GM13976 (cell line): Measurements from ENCODE around the gene GLT6D1.
A peak's percentile ranks its signal among the peaks of the same experiment; 100 is the strongest.

Experiments used
- DNase-seq: peaks from one replicate; pipeline ENCODE4 v3.0.0; 2012; ENCODE audit warnings: low spot score
- in situ Hi-C: fragments of 300-500 bp; cut with MboI; formaldehyde crosslinking; loops from one replicate; pipeline ENCODE4 v1.12.0; 2022; ENCODE audit warnings: low sequenced_read_pairs, mixed read lengths, inconsistent platforms; ENCODE audit not compliant: unreplicated experiment
- TF ChIP-seq, protein P1 (sequence below): IDR thresholded peaks from 2 replicates; pipeline ENCODE4 v1.5.1; 2012; ENCODE audit warnings: borderline replicate concordance, mild to moderate bottlenecking; ENCODE audit not compliant: insufficient read depth; ENCODE audit errors: extremely low read depth, missing control alignments, control extremely low read depth

The GLT6D1 gene

DNA sequence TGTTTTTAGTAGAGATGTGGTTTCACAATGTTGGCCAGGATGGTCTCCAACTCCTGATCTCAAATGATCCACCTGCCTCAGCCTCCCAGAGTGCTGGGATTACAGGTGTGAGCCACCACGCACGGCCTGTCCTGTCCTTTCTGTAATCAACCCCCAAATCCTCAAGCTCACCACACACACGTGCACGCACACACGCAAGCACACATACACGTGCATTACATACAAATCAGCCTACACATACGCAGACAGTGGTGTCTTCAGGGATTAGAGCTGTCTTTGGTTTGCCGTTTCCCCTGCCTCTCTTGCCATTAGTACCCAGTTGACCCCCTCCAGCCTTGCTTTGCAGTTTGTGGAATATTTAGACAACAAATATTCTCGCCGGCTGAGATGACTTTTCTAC is 6.5 kb downstream of the GLT6D1 start:
- TF ChIP-seq, protein P1, sequence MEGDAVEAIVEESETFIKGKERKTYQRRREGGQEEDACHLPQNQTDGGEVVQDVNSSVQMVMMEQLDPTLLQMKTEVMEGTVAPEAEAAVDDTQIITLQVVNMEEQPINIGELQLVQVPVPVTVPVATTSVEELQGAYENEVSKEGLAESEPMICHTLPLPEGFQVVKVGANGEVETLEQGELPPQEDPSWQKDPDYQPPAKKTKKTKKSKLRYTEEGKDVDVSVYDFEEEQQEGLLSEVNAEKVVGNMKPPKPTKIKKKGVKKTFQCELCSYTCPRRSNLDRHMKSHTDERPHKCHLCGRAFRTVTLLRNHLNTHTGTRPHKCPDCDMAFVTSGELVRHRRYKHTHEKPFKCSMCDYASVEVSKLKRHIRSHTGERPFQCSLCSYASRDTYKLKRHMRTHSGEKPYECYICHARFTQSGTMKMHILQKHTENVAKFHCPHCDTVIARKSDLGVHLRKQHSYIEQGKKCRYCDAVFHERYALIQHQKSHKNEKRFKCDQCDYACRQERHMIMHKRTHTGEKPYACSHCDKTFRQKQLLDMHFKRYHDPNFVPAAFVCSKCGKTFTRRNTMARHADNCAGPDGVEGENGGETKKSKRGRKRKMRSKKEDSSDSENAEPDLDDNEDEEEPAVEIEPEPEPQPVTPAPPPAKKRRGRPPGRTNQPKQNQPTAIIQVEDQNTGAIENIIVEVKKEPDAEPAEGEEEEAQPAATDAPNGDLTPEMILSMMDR = no peak
- no peak for DNase-seq
- in situ Hi-C loops = no loop called here

DNA sequence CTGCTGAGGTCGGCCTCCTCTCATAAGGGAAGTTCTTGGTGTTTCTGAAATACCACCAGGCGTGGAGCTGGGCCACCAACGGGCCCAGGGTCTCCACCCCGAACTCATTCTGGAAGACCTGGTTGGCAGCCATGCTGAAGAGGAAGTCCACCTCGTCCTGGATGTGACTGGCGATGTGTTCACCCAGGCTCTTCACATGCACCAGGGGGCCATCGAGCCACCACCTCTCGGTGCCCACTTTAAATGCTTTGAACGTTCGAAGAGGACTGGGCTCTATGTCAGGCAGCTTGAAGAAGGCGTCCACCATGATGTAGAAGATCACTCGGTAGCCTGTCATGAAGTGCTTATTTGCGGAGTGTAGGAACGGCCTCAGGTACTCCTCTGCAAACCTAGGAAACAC is 15.1 kb downstream of the GLT6D1 start:
- DNase-seq = no peak
- in situ Hi-C loops = no loop called here
- TF ChIP-seq, protein P1 = no peak

DNA sequence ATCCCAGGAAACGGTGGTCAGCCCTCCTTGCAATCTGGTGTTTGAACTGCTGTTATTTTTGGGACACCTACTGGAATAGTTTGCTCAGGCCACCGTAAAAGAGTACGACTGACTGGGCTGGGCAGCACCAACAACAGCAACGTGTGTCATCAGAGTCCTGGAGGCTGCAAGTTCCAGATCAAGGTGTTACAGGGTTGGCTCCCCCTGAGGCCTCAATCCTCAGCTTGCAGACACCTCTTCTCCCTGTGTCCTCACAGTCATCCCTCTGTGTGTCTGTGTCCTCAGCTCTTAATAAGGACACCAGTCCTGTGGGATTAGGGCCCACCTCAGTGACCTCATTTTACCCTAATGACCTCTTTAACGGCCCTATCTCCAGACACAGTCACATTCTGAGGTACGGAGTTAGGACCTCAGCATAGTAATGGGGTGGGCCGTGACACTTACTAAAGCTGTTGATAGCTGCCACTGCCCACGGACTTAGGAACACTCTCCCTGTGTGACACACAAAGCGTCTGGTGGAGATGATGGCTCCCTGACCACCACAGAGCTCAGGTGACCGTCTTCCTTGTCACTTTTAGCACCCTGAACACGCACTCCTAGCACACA is 16.8 kb downstream of the GLT6D1 start:
- in situ Hi-C loops = no loop called here
- DNase-seq = no peak
- TF ChIP-seq, protein P1 = no peak

DNA sequence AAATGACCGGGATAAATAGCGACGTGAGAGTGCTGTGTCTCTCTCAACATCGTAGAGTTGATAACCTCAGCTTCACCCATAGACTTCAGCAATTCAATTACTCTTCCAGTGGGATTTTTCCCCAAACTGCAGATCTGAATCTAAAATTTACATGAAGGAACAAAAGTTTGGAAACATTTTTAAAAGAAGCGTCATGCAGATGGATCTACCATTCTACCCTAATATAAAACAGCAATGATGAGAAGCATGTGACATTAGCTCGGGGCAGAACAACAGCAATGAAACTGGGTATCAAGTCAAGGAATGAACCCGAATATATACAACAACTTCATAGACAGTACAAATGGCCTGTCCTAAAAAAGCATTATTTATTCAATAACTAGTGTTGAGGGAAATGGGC is 18.8 kb downstream of the GLT6D1 start:
- DNase-seq = no peak
- TF ChIP-seq, protein P1 = no peak
- in situ Hi-C loops = no loop called here

DNA sequence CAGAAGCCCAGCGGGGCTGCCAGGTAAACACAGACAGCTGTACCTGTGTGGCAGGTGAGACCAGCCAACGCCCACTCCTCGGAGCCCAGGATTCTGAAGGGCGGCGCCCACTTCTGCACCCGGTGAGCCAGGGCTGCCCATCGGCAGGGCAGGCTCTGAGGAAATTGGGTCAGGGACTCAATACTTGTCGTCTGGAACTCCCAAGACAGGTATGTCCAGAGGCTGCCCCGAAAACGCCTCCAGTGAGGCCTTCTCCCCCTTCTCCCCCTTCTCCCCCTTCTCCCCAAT is 19.8 kb downstream of the GLT6D1 start:
- TF ChIP-seq, protein P1 = no peak
- in situ Hi-C loops = no loop called here

DNA sequence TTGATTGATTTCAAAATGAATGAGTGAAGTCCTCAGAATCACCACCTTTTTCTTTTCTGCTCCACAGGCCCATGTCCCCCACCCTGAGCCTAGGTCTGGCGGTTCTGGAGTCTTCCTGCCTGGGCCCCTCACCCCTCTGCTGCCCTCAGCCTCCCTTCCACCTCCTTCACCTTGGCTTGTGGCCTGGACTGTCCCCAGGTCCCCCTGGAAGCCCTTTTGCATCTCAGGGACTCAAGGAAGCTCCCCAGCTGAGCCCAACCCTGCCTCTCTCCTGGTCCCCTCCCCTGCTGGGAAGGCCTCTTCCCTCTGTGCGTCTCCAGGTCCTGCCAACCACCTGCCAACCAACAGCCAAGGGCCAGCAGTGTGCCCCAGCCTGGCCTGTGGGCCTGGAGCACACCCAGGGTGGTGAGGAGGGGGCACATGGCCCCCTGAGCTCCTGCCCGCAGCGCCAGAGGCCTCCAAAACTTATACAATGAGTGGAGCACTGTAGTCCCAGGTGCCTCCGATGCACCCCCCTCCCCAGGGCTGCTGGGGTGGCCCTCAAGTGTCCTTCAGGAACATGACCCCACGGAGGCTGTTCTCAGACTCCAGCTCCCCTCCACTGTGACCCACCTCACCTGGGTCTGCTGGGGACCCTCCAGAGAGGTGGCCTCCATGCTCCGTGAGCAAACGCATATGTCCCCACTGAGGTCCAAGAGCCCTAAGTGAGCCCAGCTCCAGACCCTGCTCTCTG is 20.3 kb downstream of the GLT6D1 start:
- peak; percentile 26 for DNase-seq
- TF ChIP-seq, protein P1 = no peak
- in situ Hi-C loops = no loop called here

More for the DNA sequence above, 19.8 kb downstream of the GLT6D1 start:
- DNase-seq = no peak
